HUES64 (cell line): Measurements from ENCODE around the gene SSR2.
"Not testable (repeated sequence)": the region's sequence is repeated elsewhere in the genome, so short reads cannot be mapped to it uniquely, and the experiment has no call there.

ENCODE experiments used
- H3K27ac ChIP-seq: 2 replicates; pipeline ENCODE4 v1.7.0; 2013; ENCODE audit warnings: low read depth, low read length, inconsistent platforms
- H3K27me3 ChIP-seq: 2 replicates; pipeline ENCODE4 v1.6.1; 2013; ENCODE audit warnings: mild to moderate bottlenecking, low read length; ENCODE audit not compliant: insufficient read depth
- H3K36me3 ChIP-seq: 2 replicates; pipeline ENCODE4 v1.6.1; 2013; ENCODE audit warnings: mild to moderate bottlenecking, low read length; ENCODE audit not compliant: insufficient read depth
- H3K4me1 ChIP-seq: 2 replicates; pipeline ENCODE4 v1.6.1; 2013; ENCODE audit warnings: mild to moderate bottlenecking, low read length, moderate library complexity; ENCODE audit not compliant: insufficient read depth
- H3K4me3 ChIP-seq: 2 replicates; pipeline ENCODE4 v1.5.1; 2013; ENCODE audit warnings: mild to moderate bottlenecking, low read length, moderate library complexity
- H3K9ac ChIP-seq: 2 replicates; pipeline ENCODE4 v1.6.1; 2013; ENCODE audit warnings: mild to moderate bottlenecking, low read depth, low read length
- H3K9me3 ChIP-seq: 2 replicates; pipeline ENCODE4 v1.6.1; 2013; ENCODE audit warnings: low read depth, low read length; ENCODE audit not compliant: insufficient read depth
- WGBS: fragments of 150-250, 120-280 bp; methylation state at CpG from one replicate; pipeline ENCODE4 v1.1.7; 2013; ENCODE audit warnings: missing lambda C conversion rate; 5-methylcytosine and 5-hydroxymethylcytosine counted together

Gene SSR2

GRCh38 chr1:155990005-155990739, 30.6 kb downstream of the SSR2 start:
- Histone ChIP-seq H3K4me3 (no peak overlapping the region), H3K9me3 (no peaks in the 10 kb centered on the region), H3K27me3 (no peaks in the 10 kb centered on the region), H3K36me3 (no peaks in the 10 kb centered on the region), H3K9ac (no peak overlapping the region), H3K27ac (no peak overlapping the region), H3K4me1 (no peaks in the 10 kb centered on the region)
- 94% methylated on average over 6 of the region's 6 CpGs for WGBS

GRCh38 chr1:155989242-155990004, 31.3 kb downstream of the SSR2 start:
- H3K4me3 ChIP-seq: no peak overlapping the region
- WGBS: 57% methylated on average over 9 of the region's 9 CpGs
- 0 out of 2 replicates have a peak, but pooled peaks cover 3% of the 10 kb centered on the region for H3K4me1 ChIP-seq
- H3K27me3 ChIP-seq: no peaks in the 10 kb centered on the region
- H3K9ac ChIP-seq: no peak overlapping the region
- H3K27ac ChIP-seq: no peak overlapping the region
- no peaks in the 10 kb centered on the region for H3K36me3 ChIP-seq
- H3K9me3 ChIP-seq: no peaks in the 10 kb centered on the region

GRCh38 chr1:155984903-155985645, 35.7 kb downstream of the SSR2 start:
- not testable (repeated sequence) for H3K9me3 ChIP-seq, H3K36me3 ChIP-seq, H3K4me3 ChIP-seq, H3K27ac ChIP-seq, H3K9ac ChIP-seq, H3K27me3 ChIP-seq
- WGBS: 94% methylated on average over 11 of the region's 11 CpGs
- H3K4me1 ChIP-seq: peaks cover 21% of the 10 kb centered on the region

- peaks cover 28% of the 10 kb centered on the region for H3K4me1 ChIP-seq
Measured at GRCh38 chr1:155984341-155984740, 36.4 kb downstream of the SSR2 start.

GRCh38 chr1:155983191-155984024, 37.3 kb downstream of the SSR2 start:
- Histone ChIP-seq H3K36me3 (no peaks in the 10 kb centered on the region), H3K27ac (no peak overlapping the region), H3K9ac (no peak overlapping the region), H3K4me1 (peaks cover 34% of the 10 kb centered on the region), H3K27me3 (no peaks in the 10 kb centered on the region), H3K9me3 (no peaks in the 10 kb centered on the region), H3K4me3 (peak overlapping the region; percentile 15; the same call in 1 of the 2 replicates)
- WGBS: 66% methylated on average over 4 of the region's 4 CpGs

More at GRCh38 chr1:155984341-155984740, 36.4 kb downstream of the SSR2 start:
- WGBS: 55% methylated on average over 7 of the region's 7 CpGs
- no peaks in the 10 kb centered on the region for H3K36me3 ChIP-seq
- H3K27me3 ChIP-seq: no peaks in the 10 kb centered on the region
- H3K9me3 ChIP-seq: no peaks in the 10 kb centered on the region
- peak overlapping the region; percentile 24; the same call in 1 of the 2 replicates for H3K27ac ChIP-seq
- peak overlapping the region; percentile 19; the same call in 1 of the 2 replicates for H3K9ac ChIP-seq
- H3K4me3 ChIP-seq: peak overlapping the region; percentile 15; the same call in 1 of the 2 replicates

GRCh38 chr1:155982106-155982505, 38.6 kb downstream of the SSR2 start:
- Histone ChIP-seq H3K36me3 (no peaks in the 10 kb centered on the region), H3K4me3 (no peak overlapping the region), H3K27ac (no peak overlapping the region), H3K9ac (no peak overlapping the region), H3K9me3 (no peaks in the 10 kb centered on the region), H3K4me1 (peaks cover 34% of the 10 kb centered on the region), H3K27me3 (no peaks in the 10 kb centered on the region)
- WGBS: 87% methylated on average over 7 of the region's 7 CpGs

GRCh38 chr1:155981266-155982088, 39.3 kb downstream of the SSR2 start:
- no peaks in the 10 kb centered on the region for H3K9me3 ChIP-seq
- peaks cover 40% of the 10 kb centered on the region for H3K4me1 ChIP-seq
- 73% methylated on average over 6 of the region's 6 CpGs for WGBS
- H3K27ac ChIP-seq: no peak overlapping the region
- no peaks in the 10 kb centered on the region for H3K27me3 ChIP-seq
- H3K9ac ChIP-seq: no peak overlapping the region
- no peak overlapping the region for H3K4me3 ChIP-seq
- no peaks in the 10 kb centered on the region for H3K36me3 ChIP-seq

- Histone ChIP-seq H3K9ac (peak overlapping the region; percentile 64; the same call in 1 of the 2 replicates), H3K4me3 (peak overlapping the region; percentile 81), H3K9me3 (no peaks in the 10 kb centered on the region), H3K4me1 (peaks cover 53% of the 10 kb centered on the region), H3K36me3 (no peaks in the 10 kb centered on the region), H3K27ac (peak overlapping the region; percentile 95; the same call in 1 of the 2 replicates), H3K27me3 (no peaks in the 10 kb centered on the region)
- 66% methylated on average over 4 of the region's 4 CpGs for WGBS
Measured at GRCh38 chr1:155979597-155980343, 41.0 kb downstream of the SSR2 start.

GRCh38 chr1:155978973-155979429, 41.8 kb downstream of the SSR2 start:
- Histone ChIP-seq H3K27ac (peak overlapping the region; percentile 95), H3K9ac (peak overlapping the region; percentile 64), H3K4me1 (peaks cover 55% of the 10 kb centered on the region), H3K4me3 (peak overlapping the region; percentile 81), H3K9me3 (no peaks in the 10 kb centered on the region), H3K36me3 (no peaks in the 10 kb centered on the region), H3K27me3 (no peaks in the 10 kb centered on the region)
- WGBS: 9% methylated on average over 8 of the region's 8 CpGs
